ENCODE results near the gene E2F3.
A peak's percentile ranks its signal among the peaks of the same experiment; 100 is the strongest.

E2F3 gene

DNA sequence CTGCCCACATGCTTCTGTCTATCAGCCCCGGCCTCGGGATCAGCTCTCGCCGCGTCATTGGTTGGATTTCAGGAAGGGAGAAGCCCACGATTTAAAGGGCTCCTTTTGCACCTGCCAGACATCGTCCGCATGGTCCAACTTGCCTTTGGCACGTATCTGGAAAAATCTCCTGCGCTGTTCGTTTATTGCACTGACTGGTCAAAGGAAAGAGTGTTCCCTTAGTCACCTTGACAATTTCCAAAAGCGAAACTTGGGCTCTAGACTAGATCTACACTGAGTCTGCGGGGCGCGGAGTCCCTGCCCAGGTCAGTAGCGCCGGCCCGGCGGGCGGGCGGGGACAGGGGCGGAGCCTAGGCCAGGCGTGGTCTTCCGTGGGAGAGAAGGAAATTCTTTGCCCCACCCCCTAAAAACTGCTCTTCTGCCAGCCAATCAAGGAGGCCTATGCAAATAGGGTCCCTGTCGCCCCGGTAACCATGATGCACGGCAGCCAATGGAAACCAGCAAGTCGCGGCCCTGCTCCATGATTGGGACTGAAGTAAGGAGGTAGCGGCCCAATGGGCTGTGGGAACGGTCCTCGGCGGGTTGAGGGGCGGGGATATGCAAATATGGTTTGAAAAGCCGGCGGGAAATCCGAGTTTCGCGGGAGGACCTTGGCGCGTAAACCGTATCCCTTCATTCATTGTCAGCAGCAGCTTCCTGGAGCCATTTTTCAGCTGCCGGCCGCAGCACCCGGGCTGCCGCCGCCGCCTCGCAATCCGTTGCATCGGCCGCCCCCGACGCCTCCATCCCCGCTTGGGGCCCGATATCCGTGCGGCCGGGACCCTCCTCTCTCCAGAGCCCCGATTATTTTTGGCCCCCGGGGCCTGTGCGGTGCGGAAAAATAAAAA lies at the start of gene E2F3:
TSS of gene E2F3 (plus strand) at position 675 of the 887 bp plus-strand sequence. CDS start 354 bp downstream, outside the sequence.
- peak; percentile 100 for DNase-seq

DNA sequence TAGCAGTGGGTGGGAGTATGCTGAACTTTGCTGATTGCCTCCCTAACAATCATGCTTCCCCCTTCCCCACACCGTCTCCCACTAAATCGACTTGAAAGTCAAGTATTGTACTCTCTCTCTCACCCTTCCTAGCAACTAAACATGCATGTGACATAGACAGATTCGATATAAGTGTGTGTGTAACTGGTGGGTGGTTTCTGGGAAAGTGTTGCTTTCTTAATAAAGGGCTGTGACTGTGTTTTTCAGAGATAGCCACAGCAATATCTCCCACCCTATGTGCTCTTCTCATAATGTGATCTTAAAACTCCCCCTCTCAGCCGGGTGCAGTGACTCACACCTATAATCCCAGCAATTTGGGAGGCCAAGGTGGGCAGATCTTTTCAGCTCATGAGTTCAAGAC lies 49.3 kb upstream of the E2F3 start:
- no peak for DNase-seq

DNA sequence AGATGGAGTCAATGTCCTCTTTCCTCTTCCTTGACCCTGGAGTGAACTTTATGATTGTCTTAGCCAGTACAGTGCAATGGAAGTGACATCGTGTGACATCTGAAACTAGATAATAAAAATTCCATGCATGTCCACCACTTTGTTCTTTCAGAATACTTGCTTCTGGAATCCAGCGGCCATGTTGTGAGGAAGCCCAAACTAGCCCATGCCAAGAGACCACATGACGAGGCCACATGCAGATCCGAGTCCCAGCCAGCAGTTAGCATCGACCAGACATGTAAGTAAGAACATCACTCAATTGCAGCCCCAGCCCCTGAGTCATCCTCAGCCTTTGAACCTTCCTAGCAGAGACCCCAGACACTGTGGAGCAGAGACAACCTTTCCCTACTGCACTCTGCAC lies 48.5 kb upstream of the E2F3 start:
- DNase-seq = no peak

DNA sequence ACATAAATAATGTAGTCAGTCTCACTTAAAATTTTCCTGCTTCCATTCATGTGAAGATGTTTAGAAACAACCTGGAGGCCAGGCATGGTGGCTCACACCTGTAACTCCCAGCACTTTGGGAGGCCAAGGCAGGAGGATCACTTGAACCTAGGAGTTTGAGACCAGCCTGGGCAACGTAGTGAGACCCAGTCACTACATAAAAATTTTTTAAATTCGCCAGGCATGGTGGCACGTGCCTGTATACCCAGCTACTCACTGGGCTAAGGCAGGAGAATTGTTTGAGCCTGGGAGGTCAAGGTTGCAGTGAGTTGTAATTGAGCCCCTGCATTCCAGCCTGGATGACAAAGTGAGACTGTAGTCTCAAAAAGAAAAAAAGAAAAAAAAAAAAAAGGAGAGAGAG lies 47.3 kb upstream of the E2F3 start:
- DNase-seq = no peak

DNA sequence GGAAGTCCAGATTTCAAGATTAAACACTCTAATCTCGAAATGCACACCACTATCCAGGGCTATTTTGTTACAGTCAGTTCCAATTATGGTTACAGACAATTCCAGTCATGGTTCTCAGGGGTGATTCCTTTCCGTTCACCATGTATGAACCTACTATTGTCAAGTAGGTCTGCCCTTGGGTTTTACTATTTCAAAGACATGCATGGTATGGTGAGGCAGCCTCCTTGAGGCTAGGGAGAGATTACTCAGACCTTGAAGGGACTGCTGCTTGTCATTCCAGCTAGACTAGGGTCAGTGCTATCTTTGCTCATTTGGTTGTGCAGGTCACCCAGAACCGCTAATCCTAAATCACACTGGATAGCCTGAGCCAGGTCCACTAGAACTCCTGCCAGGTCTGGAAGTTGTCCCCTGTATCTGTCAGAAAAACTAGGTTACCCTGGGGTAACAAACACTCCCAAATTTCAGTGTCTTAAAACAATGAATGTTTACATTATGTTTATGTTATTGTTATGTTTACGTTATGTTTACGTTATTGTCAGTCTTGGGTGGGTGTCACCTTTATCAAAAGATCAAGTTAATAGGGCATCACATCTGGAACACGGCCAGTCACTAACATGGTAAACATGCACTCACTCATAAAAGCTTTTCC lies 41.1 kb upstream of the E2F3 start:
- no peak for DNase-seq

DNA sequence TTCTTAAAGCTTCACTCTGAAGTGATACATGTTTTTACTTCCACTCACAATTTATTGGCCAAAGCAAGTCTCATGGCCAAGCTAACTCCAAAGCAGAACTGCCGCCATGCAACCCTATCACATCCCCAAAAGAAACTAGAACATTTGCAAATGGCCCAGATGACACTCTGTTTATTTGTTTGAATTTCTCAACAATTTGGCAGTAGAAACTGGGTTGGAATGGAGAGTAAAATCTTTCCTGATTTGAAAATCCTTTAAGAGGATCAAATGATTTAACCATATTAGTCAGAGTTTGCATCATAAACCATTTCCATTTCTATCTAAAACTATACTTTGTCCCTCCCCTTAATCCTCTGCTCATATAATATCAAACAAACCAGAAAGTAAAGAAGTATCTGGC lies 39.1 kb upstream of the E2F3 start:
- no peak for DNase-seq

DNA sequence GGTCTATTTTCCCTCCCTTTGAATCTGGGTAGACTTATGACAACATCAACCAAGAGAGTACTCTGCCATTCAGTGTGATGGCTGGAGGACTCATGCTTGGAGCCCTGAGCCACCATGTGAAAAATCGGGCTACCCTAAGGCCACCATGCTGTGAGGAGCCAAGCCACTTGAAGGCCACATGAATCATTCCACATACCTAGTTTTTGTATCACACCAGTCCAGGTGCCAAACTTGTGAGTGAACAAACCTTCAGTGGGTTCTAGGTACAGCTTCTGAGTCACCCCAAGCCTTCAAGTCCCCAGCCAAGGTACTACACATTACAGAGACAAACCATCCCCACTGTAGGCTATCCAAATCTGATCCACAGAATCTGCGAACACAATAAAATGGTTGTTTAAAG lies 37.4 kb upstream of the E2F3 start:
- DNase-seq = no peak

DNA sequence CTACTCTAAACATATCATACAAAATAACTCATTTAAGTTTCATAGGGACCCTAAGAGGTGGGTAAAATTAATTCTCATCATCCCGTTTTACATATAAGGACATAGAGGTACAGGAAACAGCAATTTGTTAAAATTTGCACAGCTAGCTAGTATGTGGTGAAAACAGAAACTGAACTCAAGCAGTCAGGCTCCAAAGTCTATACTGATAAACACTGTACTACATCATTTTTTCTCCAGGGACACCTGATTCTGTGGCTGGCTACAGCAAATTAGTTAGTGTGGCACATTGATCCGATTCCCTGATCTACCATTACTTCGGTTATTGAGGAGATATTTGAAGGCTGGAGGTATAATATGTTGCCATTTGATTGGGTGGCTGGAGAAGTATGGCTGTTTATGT lies 36.2 kb upstream of the E2F3 start:
- no peak for DNase-seq

DNA sequence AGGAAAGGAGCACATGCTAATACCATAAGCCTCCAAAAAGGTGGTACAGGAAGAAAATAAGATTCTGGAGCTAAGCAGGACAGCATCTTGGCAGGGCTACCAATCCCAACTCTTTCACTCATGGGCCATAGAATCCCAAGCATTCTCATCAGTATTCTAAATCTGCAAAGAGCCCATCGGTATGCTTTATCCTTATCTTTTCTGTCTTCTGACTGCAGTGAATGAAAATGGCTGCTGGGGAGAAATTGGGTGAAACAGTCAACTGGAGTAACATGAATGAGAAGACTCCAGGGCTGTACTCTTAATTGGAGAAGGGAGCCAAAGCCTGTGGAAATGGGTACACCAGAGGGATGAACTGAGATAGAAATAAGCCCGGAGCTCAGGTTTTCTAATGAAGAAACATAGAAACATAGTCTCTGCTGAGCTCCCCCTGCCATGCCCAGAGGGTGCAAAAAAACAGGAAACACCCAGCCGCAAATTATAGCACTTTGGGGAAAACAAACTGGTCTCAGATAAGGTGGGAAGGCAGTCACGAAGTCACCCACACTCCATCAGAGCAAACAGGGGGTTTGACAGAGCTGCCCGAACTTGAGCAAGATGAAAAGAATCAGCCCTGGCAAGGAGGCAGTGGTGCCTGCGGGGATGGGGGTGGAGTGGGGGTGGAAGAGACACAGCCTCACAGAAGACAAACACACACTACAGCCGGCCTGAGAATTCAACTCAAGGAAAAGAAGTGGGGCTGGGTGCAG lies 35.4 kb upstream of the E2F3 start:
- no peak for DNase-seq

DNA sequence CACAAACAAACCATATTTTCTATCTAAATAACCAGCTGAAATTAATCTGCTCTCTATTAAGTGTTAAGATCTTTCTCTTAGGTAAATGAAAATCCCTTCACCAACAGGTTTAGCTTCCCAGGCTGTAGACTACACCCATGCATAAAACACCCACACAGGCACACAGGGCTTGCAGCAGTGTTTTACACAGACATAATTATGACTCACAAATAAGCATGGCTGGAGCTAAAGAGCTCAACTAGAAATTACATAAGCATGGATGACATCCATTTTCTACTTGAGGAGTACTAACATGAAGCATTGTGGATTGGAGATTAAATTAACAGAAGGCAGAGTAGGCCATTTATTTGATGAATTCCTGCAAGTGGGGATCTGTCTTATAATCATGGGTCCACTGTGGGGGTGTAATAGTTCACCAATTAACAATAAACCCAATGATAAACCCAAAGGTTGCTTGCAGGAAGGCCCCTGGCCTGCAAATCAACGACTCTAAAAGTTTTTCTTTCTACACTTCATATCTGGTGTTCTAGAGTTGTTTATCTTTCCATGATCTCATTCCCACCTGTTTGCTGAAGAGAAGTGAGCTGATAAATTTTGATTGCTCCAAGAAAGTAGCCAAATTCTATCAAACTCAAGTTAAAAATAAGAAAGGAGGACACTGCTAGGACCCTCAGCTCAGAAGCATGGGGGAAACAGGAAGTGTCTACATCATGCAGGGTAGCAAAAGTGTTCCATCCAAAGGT lies 33.8 kb upstream of the E2F3 start:
- no peak for DNase-seq

DNA sequence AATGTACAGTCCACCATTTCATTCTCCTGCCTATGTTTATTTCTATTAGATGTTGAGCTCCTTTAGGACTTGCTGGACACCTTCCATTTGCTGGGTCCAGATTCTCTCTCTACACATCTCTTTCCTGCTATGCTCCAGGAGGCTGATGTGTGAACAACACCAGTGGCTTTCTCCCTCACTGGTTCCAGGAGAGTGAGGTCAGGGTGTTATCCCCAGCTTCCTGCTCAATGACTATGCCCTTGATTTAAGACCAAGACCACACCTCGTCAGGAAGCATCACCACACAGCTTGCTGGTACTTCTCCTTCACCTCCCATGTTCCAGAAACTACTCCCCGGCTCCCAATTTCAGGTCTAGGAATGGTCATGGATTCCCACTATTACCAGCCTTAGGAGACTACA lies 31.3 kb upstream of the E2F3 start:
- DNase-seq = no peak

DNA sequence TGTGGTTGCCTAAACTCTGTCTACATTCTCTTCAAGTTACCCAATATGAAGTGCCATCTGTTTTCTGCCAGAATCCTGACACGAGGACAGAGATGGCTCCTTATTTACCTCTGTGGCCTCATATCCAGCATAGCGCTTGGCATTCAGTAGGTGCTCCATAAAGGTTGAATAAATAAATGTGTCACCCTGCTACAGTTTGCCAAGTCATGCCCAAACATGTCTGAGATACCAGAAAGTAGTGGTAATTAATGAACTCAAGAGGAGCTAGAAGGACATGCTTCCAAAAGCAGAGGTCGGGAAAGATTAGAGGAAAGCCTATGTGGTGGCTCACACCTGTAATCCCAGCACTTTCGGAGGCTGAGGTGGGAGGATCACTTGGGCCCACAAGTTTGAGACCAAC lies 30.9 kb upstream of the E2F3 start:
- DNase-seq = no peak

DNA sequence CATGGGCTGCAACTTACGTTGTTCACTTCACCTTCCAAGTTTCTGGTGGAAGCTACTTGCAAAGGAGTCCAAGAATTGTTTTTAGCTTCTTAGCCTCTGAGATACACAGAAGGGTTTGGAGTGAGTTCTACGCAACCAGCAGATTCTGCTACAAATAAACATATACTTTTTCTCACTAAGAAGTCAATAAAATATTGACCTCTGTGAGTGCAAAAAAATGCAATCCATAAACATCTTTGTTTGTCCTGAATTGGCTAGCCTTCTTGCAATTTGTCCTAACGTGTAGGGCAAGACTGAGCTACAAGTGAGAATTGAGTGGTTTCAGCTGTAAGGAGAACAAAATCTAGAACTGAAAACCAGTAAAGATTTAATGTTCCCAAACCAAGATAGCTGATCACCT lies 26.2 kb upstream of the E2F3 start:
- DNase-seq = no peak

DNA sequence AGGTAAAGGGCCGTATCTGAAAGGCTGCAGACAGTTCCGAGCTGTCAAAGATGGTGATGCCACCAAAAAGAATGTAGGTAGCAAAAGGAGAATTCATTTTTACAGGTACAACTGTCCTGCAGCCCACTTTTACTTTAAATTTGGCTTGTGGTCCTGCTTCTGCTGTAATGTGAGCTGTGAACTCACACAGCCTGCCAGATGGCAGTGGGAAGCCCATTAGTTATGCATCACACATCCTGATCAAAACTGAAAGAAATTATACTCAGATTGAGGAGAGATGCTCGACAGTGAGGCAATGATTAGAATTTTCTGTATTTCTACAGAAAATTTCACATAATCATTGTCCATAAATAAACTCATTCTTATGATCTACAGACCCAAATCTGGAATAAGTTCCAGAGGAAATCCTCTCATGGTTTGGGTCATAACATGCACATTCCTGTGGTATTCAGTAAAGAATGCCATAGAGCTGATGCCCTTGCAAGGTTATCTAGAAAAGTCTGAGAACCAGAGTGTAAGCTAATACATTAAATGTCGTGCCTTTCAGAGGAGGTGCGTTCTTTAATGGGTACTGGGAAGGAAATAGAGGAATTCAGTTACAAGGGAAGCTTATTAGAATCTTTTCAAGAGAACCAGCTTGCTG lies 23.9 kb upstream of the E2F3 start:
- no peak for DNase-seq

DNA sequence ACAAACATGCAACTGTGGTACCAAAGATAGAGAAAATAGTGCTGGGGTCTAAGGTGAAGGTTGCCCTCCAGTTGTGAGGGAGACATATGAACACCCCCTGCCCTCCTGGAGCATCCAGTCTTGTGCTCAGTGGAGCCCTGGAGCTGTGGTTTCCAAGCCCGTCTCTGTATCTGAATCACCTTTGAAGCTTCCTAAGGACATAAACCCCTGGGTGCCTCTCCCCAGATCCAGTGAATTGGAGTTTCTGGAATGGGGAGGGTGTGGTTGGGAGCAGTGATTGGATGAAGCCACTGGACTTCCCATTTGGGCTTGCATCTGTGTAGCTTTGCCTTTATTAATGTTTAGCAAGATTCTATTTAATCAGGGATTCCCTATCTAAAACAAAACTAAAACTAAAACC lies 22.4 kb upstream of the E2F3 start:
- DNase-seq = no peak

DNA sequence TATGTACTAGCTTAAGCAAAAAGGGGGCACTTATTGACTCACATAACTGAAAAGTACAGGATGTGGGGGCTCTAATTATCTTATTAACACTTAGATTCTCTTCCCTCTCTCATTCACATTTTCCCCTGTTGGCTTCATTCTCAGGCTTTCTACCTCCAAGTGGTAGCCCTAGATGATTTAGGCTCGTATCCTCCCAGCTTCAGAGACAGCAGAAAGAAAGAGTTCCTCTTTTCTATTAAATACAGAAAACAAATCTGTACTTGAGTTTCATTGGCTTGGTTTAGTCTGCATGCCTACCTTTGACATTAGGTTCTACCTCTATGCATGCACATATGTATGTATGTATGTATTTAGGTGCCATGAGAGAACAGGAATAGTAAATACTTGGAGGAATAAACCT lies 15.5 kb upstream of the E2F3 start:
- DNase-seq = no peak

DNA sequence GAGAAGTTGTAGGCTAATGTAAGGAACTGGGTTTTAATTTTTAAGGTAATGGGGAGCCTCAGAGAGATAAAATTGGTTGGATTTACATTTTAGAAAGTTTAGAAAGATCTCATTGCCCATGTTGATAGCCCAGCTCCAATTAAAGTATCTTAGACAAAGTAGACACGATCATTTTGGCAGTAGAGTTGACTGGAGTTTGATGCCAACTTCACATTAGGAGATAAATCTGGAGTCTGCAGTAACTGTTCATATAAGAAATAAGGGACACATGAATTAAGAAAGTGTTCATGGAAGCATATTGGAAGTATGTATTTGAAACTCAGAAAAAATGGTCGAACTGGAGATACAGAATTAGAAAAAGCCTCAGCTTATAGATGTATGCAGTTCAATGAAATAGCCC lies 12.6 kb upstream of the E2F3 start:
- no peak for DNase-seq

DNA sequence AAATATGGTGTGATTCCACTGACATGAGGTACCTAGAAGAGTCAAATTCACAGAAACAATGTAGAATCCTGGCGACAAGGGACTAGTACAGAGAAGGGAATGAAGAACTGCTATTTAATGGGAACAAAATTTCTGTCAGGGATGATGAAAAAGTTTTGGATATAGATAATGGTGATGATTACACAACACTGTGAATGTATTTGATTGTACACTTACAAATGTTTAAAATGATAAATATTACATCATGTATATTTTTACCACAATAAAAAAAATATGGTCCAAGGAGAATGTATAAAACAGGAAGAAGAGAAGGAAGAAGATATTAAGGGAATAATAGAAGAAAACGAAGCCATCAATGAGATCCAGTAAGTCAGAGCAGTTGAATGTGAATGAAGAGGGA lies 8.4 kb upstream of the E2F3 start:
- no peak for DNase-seq

DNA sequence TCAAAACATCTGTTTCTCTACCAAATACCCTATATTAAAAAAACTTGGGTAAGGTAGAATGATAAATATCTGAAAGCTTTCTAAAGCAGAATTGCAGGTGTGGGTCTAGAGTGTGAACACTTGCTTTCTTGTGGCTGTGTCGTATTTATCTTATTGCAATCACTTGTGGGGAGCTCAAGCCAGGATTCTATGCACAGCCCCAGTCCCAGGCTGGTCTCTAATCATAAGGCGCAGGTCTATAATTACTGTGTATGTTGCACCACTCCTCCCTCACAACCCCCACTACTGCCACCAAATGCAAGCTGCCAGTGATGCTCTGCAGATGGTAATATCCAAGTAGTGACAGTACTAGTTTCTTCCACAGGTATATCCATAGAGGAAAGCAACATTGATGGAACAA lies 2.2 kb upstream of the E2F3 start:
- no peak for DNase-seq

DNA sequence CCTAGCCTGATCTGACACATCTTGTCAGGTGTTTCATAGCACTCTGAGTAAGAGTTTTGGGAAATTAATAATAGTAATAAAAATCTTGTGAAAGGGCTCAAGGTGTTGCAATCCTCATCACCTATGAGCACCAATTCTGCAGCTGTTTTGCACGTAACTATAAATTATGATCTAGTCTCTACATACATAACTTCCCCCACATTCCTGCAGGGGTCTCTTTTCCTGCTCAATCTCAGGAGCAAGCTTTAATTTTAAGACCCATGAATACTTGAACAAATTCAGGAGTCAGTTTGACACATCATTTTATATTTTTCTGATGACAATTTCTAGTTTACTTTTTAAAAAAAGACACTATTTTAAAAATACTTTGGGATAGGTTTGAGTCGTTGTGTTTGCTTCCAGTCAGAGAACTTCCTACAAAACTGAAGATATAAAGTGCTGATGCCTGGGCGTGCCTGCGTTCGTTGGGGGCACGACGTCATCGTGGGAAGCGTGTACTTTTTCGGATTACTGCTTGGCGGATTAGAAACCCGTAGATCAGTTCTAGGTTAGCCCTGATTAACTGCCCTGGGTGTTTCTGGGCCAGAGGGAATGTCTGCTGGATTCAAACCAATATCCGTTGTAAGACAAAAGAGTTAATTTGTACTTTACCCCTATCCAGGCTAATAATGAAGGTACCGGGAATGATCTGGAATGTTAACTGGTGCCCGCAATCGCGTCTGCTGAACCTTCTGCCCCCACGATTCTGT lies 1.0 kb upstream of the E2F3 start:
- peak; percentile 76 for DNase-seq

DNA sequence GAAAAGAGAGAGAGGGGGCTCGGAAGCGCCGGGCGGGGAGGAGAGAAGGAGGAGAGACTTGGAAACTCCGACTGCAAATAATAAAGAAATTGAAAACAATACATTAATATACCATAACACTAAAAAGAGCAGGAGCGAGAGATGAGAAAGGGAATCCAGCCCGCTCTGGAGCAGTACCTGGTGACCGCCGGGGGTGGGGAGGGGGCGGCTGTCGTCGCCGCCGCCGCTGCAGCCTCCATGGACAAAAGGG lies 338 bp downstream of the E2F3 start:
- peak; percentile 54 for DNase-seq

All from NCI-H748 treated with DMSO at 0.1 percent for 48 hours (cell line).